Measurements from ENCODE around the gene PACSIN1.

PACSIN1 gene

DNA sequence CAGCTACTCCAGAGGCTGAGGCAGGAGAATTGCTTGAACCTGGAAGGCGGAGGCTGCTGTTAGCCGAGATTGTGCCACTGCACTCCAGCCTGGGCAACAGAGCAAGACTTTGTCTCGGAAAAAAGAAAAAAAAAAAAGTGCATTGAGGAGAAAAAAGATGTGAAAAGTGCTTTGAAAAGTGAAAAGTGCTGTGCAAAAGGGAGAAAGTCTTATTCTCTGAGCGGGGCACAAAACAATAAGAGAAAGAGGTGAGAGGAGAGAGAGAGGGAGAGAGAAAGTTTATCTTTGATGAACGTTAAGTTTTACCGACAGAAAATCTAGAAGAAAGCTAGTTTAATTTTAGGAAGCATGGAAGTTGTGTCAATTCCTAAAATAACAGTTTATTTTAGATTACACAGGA is 3.9 kb upstream of the PACSIN1 start:
- TF ChIP-seq, protein P1, sequence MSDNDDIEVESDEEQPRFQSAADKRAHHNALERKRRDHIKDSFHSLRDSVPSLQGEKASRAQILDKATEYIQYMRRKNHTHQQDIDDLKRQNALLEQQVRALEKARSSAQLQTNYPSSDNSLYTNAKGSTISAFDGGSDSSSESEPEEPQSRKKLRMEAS (IDR thresholded peaks at IDR 0.05; ENCODE audit: low read depth, low read length): no peak
- no peak for TF ChIP-seq POLR2A (IDR thresholded peaks at IDR 0.05; ENCODE audit: extremely low read depth, insufficient read length)
- TF ChIP-seq, protein P2, sequence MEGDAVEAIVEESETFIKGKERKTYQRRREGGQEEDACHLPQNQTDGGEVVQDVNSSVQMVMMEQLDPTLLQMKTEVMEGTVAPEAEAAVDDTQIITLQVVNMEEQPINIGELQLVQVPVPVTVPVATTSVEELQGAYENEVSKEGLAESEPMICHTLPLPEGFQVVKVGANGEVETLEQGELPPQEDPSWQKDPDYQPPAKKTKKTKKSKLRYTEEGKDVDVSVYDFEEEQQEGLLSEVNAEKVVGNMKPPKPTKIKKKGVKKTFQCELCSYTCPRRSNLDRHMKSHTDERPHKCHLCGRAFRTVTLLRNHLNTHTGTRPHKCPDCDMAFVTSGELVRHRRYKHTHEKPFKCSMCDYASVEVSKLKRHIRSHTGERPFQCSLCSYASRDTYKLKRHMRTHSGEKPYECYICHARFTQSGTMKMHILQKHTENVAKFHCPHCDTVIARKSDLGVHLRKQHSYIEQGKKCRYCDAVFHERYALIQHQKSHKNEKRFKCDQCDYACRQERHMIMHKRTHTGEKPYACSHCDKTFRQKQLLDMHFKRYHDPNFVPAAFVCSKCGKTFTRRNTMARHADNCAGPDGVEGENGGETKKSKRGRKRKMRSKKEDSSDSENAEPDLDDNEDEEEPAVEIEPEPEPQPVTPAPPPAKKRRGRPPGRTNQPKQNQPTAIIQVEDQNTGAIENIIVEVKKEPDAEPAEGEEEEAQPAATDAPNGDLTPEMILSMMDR (IDR thresholded peaks at IDR 0.05; ENCODE audit: low read depth, low read length): no peak
- TF ChIP-seq MYC (IDR thresholded peaks at IDR 0.05; ENCODE audit: low read depth, low read length): no peak
- H3K4me3 ChIP-seq (ENCODE audit: low read depth, low read length): no peak overlapping the region
- no peak for DNase-seq (ENCODE audit: low read depth)

DNA sequence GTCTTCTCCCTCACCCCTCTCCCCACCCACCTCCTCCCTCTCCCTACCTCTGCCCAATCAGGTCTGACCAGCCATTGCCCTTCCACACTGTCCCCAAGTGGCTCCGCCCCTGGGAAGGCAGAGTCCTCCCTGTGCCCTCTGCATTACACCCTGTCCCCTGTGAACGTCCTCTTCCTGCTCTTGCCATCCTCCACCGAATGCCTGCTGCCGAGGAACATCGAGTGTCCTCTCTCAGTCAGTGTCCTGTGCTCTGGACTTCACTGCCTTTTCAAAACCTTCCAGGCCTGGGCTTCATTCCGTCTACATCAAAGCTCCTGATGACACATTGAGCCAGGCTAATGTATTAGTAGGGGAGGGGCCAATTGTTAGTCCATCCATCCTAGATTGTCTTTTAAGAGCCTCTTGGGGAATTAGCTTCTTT is 3.3 kb upstream of the PACSIN1 start:
- peak; percentile 75 for DNase-seq (ENCODE audit: low read depth)
- H3K4me3 ChIP-seq (ENCODE audit: low read depth, low read length): no peak overlapping the region
- TF ChIP-seq POLR2A (IDR thresholded peaks at IDR 0.05; ENCODE audit: extremely low read depth, insufficient read length) (no peak), MYC (IDR thresholded peaks at IDR 0.05; ENCODE audit: low read depth, low read length) (no peak)
- TF ChIP-seq, protein P1 (IDR thresholded peaks at IDR 0.05; ENCODE audit: low read depth, low read length): no peak
- TF ChIP-seq, protein P2 (IDR thresholded peaks at IDR 0.05; ENCODE audit: low read depth, low read length): no peak

DNA sequence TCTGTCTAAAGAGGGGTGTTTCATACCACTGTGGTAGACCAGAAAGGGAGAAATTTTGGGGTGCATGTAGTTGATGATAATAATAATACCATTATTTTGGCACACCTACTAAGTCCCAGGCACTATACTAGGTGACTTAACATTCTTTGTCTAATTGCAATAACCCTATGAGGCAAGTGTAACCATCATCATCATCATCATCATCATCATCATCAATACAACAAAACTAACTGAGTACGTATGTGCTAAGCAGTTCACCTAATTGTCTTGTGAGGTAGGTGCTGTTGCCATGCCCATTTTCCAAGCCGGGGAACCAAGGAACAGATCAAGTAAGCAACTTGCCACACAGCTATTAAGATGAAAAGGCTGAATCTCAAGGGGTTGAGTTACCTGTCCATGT is 2.6 kb upstream of the PACSIN1 start:
- TF ChIP-seq, protein P1 (IDR thresholded peaks at IDR 0.05; ENCODE audit: low read depth, low read length): no peak
- TF ChIP-seq, protein P2 (IDR thresholded peaks at IDR 0.05; ENCODE audit: low read depth, low read length): no peak
- TF ChIP-seq MYC (IDR thresholded peaks at IDR 0.05; ENCODE audit: low read depth, low read length) (no peak), POLR2A (IDR thresholded peaks at IDR 0.05; ENCODE audit: extremely low read depth, insufficient read length) (no peak)
- no peak for DNase-seq (ENCODE audit: low read depth)
- H3K4me3 ChIP-seq (ENCODE audit: low read depth, low read length): no peak overlapping the region

DNA sequence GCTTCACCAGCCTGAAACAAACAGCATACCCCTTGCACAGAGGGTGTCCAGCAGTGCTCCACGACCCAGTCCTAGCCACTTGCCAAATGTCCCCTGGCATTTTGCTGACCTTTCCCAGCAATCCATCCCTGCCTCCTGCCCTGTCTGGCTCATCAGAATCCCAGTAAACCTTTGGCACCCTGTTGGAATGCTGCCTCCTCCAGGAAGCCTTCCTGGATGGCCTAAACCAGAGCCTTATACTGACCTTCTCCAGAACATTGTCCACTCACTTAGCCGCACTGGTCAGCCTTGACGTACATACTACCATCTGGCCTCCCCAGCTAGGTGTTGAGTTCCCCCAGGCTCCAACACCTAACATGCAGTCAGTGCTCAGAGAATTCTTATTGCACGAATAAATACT is 2.0 kb upstream of the PACSIN1 start:
- TF ChIP-seq MYC (IDR thresholded peaks at IDR 0.05; ENCODE audit: low read depth, low read length): no peak
- no peak overlapping the region for H3K4me3 ChIP-seq (ENCODE audit: low read depth, low read length)
- no peak for DNase-seq (ENCODE audit: low read depth)

DNA sequence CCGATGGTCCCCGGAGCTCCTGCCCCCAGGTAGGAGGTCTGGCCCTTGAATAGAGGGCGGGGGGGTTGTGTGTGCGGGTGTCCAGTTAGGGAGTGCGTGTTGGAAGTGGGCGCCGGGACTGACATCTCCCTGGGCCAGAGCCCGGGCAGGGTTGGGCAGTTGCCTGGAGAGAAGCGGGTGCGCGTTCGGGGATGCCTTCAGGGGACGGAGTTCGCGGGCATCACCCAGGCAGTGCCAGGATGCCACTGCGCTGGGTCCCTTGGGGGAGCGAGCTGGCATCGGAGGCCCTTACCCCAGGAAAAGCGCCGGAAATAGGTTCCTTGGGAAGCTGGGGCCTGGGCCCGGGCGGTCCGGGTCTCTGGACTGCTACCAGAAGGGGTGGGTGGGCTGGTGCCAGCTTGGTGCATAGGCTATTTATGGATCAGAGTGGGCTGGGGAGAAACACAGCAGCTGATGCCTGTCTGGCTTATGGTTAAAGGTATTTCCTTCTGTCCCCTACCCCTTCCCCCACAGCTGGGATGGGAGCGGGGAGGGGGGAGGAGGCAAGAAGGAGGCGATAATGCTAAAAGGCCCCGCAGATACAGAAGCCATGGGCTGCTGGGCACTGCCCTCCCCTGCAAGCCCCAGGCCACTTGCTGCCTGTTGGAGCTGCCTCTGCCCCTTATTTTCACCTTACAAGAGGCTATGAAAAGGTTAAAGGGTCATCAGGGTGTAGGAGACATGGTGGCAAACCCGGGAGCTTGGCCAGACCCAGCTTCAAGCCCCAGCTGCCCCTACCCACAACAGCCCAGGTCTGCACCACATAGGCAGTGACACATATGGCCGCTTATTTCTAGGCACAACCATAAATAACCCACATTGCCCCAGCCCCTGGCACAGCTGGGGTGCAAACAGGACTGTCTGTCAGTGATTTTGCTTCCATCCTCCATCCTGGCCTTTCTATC is 638 bp downstream of the PACSIN1 start:
- DNase-seq (ENCODE audit: low read depth): no peak
- TF ChIP-seq, protein P2 (IDR thresholded peaks at IDR 0.05; ENCODE audit: low read depth, low read length): no peak
- no peak for TF ChIP-seq MYC (IDR thresholded peaks at IDR 0.05; ENCODE audit: low read depth, low read length)
- TF ChIP-seq, protein P1 (IDR thresholded peaks at IDR 0.05; ENCODE audit: low read depth, low read length): no peak
- no peak for TF ChIP-seq POLR2A (IDR thresholded peaks at IDR 0.05; ENCODE audit: extremely low read depth, insufficient read length)
- no peak overlapping the region for H3K4me3 ChIP-seq (ENCODE audit: low read depth, low read length)

DNA sequence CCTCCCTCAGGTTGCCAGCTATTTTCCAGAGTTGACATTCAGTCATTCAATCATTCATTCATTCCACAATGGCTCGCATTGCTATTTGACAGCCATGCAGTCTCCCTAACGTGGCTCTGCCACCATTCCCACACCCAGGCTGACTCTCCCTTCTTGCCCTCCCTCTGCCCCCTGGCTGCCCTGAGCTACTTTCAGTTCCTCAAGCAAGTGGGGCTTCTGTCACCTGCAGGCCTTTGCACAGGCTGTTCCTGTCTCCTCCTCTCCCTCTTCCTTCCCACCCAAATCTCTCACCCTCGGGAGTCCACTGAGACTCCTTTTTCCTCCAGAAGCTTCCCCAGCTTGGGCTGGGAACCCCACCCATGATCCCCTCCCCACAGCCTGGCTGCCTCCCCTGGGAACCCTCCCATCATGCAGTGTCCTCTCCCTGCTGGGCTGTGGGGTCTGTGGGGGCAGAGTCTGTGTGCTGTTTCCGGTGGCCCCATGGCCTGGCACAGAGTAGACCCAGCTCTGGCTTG is 2.6 kb downstream of the PACSIN1 start:
- no peak overlapping the region for H3K4me3 ChIP-seq (ENCODE audit: low read depth, low read length)
- TF ChIP-seq, protein P1 (IDR thresholded peaks at IDR 0.05; ENCODE audit: low read depth, low read length): no peak
- TF ChIP-seq, protein P2 (IDR thresholded peaks at IDR 0.05; ENCODE audit: low read depth, low read length): no peak
- no peak for TF ChIP-seq POLR2A (IDR thresholded peaks at IDR 0.05; ENCODE audit: extremely low read depth, insufficient read length)
- no peak for TF ChIP-seq MYC (IDR thresholded peaks at IDR 0.05; ENCODE audit: low read depth, low read length)
- DNase-seq (ENCODE audit: low read depth): peak; percentile 73

All from NB4 (cell line).